Transverse colon (tissue), 3 donors: ENCODE results near the gene HYAL2.
"Not testable (repeated sequence)": the region's sequence is repeated elsewhere in the genome, so short reads cannot be mapped to it uniquely, and the experiment has no call there.

Experiments used
- EP300 ChIP-seq: sonication (generic); formaldehyde crosslinking; IDR thresholded peaks from one replicate; pipeline ENCODE4 v1.6.1; 2017; ENCODE audit warnings: antibody characterized with exemption, low read depth
- POLR2A ChIP-seq: fragments of 450-650 bp; IDR thresholded peaks from one replicate; pipeline ENCODE4 v1.6.1; 2016; ENCODE audit warnings: antibody characterized with exemption, mild to moderate bottlenecking, moderate library complexity
- TF ChIP-seq, protein P1 (sequence below), 5 experiments: fragments of 200-600 bp in 3 of 5; fragments of 450-650 bp in 2 of 5; sonication (generic) in 3 of 5; IDR thresholded peaks; 1 replicate in 2 of 5; 2 replicates in 3 of 5; pipeline ENCODE4 v1.5.1; 2016 to 2017; ENCODE audit warnings: antibody characterized with exemption in 5 of 5, inconsistent platforms in 3 of 5, mild to moderate bottlenecking in 2 of 5, moderate library complexity in 1 of 5

GRCh38 chr3:50272538-50272910 is 50.0 kb downstream of the HYAL2 start:
- not testable (repeated sequence) for TF ChIP-seq POLR2A, EP300
- TF ChIP-seq, protein P1, sequence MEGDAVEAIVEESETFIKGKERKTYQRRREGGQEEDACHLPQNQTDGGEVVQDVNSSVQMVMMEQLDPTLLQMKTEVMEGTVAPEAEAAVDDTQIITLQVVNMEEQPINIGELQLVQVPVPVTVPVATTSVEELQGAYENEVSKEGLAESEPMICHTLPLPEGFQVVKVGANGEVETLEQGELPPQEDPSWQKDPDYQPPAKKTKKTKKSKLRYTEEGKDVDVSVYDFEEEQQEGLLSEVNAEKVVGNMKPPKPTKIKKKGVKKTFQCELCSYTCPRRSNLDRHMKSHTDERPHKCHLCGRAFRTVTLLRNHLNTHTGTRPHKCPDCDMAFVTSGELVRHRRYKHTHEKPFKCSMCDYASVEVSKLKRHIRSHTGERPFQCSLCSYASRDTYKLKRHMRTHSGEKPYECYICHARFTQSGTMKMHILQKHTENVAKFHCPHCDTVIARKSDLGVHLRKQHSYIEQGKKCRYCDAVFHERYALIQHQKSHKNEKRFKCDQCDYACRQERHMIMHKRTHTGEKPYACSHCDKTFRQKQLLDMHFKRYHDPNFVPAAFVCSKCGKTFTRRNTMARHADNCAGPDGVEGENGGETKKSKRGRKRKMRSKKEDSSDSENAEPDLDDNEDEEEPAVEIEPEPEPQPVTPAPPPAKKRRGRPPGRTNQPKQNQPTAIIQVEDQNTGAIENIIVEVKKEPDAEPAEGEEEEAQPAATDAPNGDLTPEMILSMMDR (IDR thresholded peaks at IDR 0.05), result not testable (repeated sequence)
